Tibial artery (tissue), 4 donors: ENCODE measurements around the gene PCDHGA5.
"Not testable (repeated sequence)": the region's sequence is repeated elsewhere in the genome, so short reads cannot be mapped to it uniquely, and the experiment has no call there.

ENCODE experiments used
- DNase-seq, 2 donors: peaks; one replicate each; pipeline ENCODE4 v3.0.0-alpha.2; 2019
- H3K27ac ChIP-seq, 2 donors: fragments of 200-600 bp; sonication (generic) in 1 of 2; 1 replicate in 1 of 2; 2 replicates in 1 of 2; pipeline ENCODE4 v1.5.1; 2018 to 2019; ENCODE audit warnings: mild to moderate bottlenecking in 1 of 2
- H3K27me3 ChIP-seq, 2 donors: fragments of 200-600 bp; sonication (generic) in 1 of 2; one replicate each; pipeline versions ENCODE4 v1.5.1 to v1.6.0; 2016 to 2019
- H3K36me3 ChIP-seq, 3 donors: fragments of 200-600 bp; sonication (generic) in 2 of 3; one replicate each; pipeline ENCODE4 v1.5.1; 2016 to 2019; ENCODE audit warnings: mild to moderate bottlenecking in 2 of 3
- H3K4me1 ChIP-seq, 4 donors: fragments of 200-600 bp; sonication (generic) in 2 of 4; 1 replicate in 3 of 4; 2 replicates in 1 of 4; pipeline ENCODE4 v1.5.1; 2016 to 2019
- H3K4me3 ChIP-seq, 2 donors: fragments of 200-600 bp; sonication (generic) in 1 of 2; 1 replicate in 1 of 2; 2 replicates in 1 of 2; pipeline ENCODE4 v1.5.1; 2018 to 2019; ENCODE audit warnings: mild to moderate bottlenecking in 2 of 2
- H3K9me3 ChIP-seq, 3 donors: fragments of 200-600 bp; sonication (generic) in 1 of 3; one replicate each; pipeline ENCODE4 v1.5.1; 2016 to 2019
- intact Hi-C: fragments of 100-400 bp; cut with DNase I; formaldehyde crosslinking; loops from one replicate; pipeline ENCODE4 v1.15.0; 2023; ENCODE audit warnings: low total_unique reads
- TF ChIP-seq, protein P1 (sequence below), 2 experiments: fragments of 200-600 bp in 1 of 2; fragments of 450-650 bp in 1 of 2; IDR thresholded peaks; one replicate each; pipeline ENCODE4 v1.5.1; 2017 to 2019; ENCODE audit warnings: antibody characterized with exemption in 2 of 2, mild to moderate bottlenecking in 1 of 2, moderate library complexity in 1 of 2

PCDHGA5 gene

GRCh38 chr5:141322261-141322660 lies 41.7 kb upstream of the PCDHGA5 start:
- no peak for DNase-seq
- TF ChIP-seq, protein P1, sequence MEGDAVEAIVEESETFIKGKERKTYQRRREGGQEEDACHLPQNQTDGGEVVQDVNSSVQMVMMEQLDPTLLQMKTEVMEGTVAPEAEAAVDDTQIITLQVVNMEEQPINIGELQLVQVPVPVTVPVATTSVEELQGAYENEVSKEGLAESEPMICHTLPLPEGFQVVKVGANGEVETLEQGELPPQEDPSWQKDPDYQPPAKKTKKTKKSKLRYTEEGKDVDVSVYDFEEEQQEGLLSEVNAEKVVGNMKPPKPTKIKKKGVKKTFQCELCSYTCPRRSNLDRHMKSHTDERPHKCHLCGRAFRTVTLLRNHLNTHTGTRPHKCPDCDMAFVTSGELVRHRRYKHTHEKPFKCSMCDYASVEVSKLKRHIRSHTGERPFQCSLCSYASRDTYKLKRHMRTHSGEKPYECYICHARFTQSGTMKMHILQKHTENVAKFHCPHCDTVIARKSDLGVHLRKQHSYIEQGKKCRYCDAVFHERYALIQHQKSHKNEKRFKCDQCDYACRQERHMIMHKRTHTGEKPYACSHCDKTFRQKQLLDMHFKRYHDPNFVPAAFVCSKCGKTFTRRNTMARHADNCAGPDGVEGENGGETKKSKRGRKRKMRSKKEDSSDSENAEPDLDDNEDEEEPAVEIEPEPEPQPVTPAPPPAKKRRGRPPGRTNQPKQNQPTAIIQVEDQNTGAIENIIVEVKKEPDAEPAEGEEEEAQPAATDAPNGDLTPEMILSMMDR (IDR thresholded peaks at IDR 0.05), result no peak
- H3K9me3 ChIP-seq, result peaks cover 11 to 46% (median 31%) of the 10 kb centered on the region in 3 donors
- H3K27ac ChIP-seq, result no peak overlapping the region
- peaks cover 0 to 16% (median 3%) of the 10 kb centered on the region in 4 donors for H3K4me1 ChIP-seq
- H3K36me3 ChIP-seq, result peaks cover 24 to 28% (median 27%) of the 10 kb centered on the region in 3 donors
- no peaks in the 10 kb centered on the region for H3K27me3 ChIP-seq
- intact Hi-C loops, result loop anchor here (5.0 to 10.0 kb wide), 2 partner anchors 93 to 240 kb away; partner anchors contain the start of genes PCDHGA10 and PCDHGB7
- no peak overlapping the region for H3K4me3 ChIP-seq

DNA sequence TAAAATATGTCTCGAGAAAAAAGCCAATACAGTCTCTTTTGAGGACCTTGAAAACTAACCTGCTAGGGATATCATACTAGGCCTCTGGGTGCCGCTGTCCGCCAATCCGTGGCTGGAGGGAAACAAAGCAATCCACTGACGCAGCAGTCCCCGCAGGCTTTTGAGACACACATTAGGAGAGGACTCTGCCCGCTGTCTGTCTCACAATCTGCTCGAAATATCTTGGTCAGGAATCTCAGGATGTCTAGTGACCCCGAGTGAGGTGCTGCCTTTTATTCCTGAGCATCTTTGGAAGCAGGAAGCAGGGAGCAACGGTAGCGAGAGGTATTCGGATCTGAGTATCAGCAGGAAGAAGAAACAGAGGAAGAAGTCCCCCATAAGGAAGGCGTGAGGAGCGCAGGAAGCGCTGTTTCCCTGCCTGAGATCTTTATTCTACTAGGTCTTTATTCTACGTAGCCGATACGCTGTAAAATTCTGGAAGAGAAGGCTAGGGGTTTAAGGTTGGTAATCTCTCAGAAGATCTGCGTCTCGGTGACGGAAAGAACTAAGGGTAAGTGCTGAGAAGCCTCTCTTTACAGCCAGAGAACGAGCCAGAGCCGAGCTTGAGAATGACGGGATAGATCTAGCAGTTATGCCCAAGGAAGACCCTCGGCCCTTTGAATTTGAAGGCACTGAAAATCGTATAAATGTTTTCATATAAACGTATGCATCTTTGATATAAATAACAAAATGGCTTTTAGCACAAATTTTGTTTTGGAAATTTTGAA lies 37.7 kb upstream of the PCDHGA5 start:
- peaks cover 4 to 57% (median 31%) of the 10 kb centered on the region in 3 donors for H3K9me3 ChIP-seq
- intact Hi-C loops, result loop anchor here (10.0 kb wide), 1 partner anchor 89 kb away; the partner anchor contains the start of genes PCDHGA10 and PCDHGB7
- TF ChIP-seq, protein P1 (IDR thresholded peaks at IDR 0.05), result peak; percentile 47 to 57

GRCh38 chr5:141328231-141328630 lies 35.7 kb upstream of the PCDHGA5 start:
- TF ChIP-seq, protein P1 (IDR thresholded peaks at IDR 0.05), result no peak
- no peaks in the 10 kb centered on the region for H3K27me3 ChIP-seq
- peaks cover 0 to 26% (median 15%) of the 10 kb centered on the region in 3 donors for H3K36me3 ChIP-seq
- H3K9me3 ChIP-seq, result peaks cover 5 to 65% (median 50%) of the 10 kb centered on the region in 3 donors
- H3K27ac ChIP-seq, result no peak overlapping the region
- intact Hi-C loops, result loop anchor here (10.0 kb wide), 1 partner anchor 87 kb away; the partner anchor contains the start of genes PCDHGA10 and PCDHGB7
- no peak for DNase-seq
- no peak overlapping the region for H3K4me3 ChIP-seq
- H3K4me1 ChIP-seq, result peaks cover 0 to 4% (median 0%) of the 10 kb centered on the region in 4 donors

More for the DNA sequence above, 37.7 kb upstream of the PCDHGA5 start:
- peak; percentile 52 to 82 for DNase-seq
- Histone ChIP-seq H3K27ac (peak overlapping the region; percentile 73 to 74), H3K27me3 (no peaks in the 10 kb centered on the region), H3K4me1 (peaks cover 0 to 7% (median 2%) of the 10 kb centered on the region in 4 donors), H3K36me3 (peaks cover 0 to 19% (median 12%) of the 10 kb centered on the region in 3 donors), H3K4me3 (peak overlapping the region; percentile 50 to 55)

DNA sequence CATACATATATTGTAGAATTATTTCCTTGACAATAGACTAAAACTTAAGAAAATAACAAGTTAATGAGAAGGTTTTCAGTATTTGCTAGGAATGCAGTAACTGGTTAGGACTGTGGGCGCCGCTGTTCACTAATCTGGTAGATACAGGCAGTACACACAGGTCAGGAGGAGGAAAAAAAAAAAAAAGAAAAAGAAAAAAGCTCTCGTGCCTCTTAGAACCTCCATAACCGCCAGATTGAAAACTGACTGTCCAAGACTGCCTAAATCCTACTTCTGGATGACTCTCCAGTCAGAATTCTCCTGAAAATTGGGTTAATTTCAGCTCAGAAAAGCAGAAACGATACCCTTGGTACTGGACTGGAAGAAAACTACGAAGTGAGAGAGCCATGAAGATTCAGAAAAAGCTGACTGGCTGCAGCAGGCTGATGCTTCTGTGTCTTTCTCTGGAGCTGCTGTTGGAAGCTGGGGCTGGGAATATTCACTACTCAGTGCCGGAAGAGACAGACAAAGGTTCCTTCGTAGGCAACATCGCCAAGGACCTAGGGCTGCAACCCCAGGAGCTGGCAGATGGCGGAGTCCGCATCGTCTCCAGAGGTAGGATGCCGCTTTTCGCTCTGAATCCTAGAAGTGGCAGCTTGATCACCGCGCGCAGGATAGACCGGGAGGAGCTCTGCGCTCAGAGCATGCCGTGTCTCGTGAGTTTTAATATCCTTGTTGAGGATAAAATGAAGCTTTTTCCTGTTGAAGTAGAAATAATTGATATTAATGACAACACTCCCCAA lies 33.5 kb upstream of the PCDHGA5 start, which contains the start of gene PCDHGA1:
Gene PCDHGA1, plus strand, starts transcription at position 216 of the 782 bp plus-strand sequence.
- no peak within 1 kb of the TSS for H3K4me3 ChIP-seq
- H3K4me1 ChIP-seq, result peaks cover 0 to 4% (median 0%) of the 10 kb centered on the region in 4 donors
- intact Hi-C loops, result no loop called here
- peaks cover 5 to 86% (median 64%) of the 10 kb centered on the region in 3 donors for H3K9me3 ChIP-seq
- H3K27me3 ChIP-seq, result no peaks in the 10 kb centered on the region
- H3K27ac ChIP-seq, result no peak within 1 kb of the TSS
- TF ChIP-seq, protein P1 (IDR thresholded peaks at IDR 0.05), result no peak
- no peak for DNase-seq
- peaks cover 0 to 38% (median 22%) of the 10 kb centered on the region in 3 donors for H3K36me3 ChIP-seq

GRCh38 chr5:141332571-141332970 lies 31.4 kb upstream of the PCDHGA5 start:
- H3K9me3 ChIP-seq, result peaks cover 5 to 96% (median 65%) of the 10 kb centered on the region in 3 donors
- H3K36me3 ChIP-seq, result peaks cover 0 to 38% (median 22%) of the 10 kb centered on the region in 3 donors
- intact Hi-C loops, result not testable (repeated sequence)

More at GRCh38 chr5:141332571-141332970, 31.4 kb upstream of the PCDHGA5 start:
- H3K4me3 ChIP-seq, H3K27me3 ChIP-seq, DNase-seq, H3K27ac ChIP-seq, H3K4me1 ChIP-seq: not testable (repeated sequence)
